Neural cell (in vitro differentiated cells): ENCODE measurements around the gene RAPGEF5. TPM values are rescaled to one million over a fixed set of nuclear protein-coding genes. Genes with fewer than 3 reads are reported as not detected.

ENCODE experiments used
- H2AFZ ChIP-seq: fragments of 200-600, 300-800 bp; sonication (generic), shearing (Covaris generic); 2 replicates; pipeline ENCODE4 v1.6.0; 2014; ENCODE audit warnings: low read depth, mild to moderate bottlenecking, antibody characterized with exemption, low read length, moderate library complexity
- H3F3A ChIP-seq: fragments of 200-600 bp; shearing (Covaris generic); 2 replicates; pipeline ENCODE4 v1.6.1; 2016; ENCODE audit warnings: mild to moderate bottlenecking, moderate library complexity, mixed read lengths, antibody characterized with exemption, low read length; ENCODE audit not compliant: insufficient read depth, poor library complexity, severe bottlenecking
- H3K27ac ChIP-seq: fragments of 200-600, 300-800 bp; sonication (generic), shearing (Covaris generic); 2 replicates; pipeline ENCODE4 v1.5.1; 2014; ENCODE audit warnings: mild to moderate bottlenecking, low read length, moderate library complexity
- H3K27me3 ChIP-seq: fragments of 300-800, 200-600 bp; sonication (generic), shearing (Covaris generic); 2 replicates; pipeline ENCODE4 v1.6.0; 2014; ENCODE audit warnings: mild to moderate bottlenecking, low read depth, low read length, moderate library complexity; ENCODE audit not compliant: insufficient read depth
- H3K36me3 ChIP-seq: fragments of 300-800, 200-600 bp; sonication (generic), shearing (Covaris generic); 2 replicates; pipeline ENCODE4 v1.5.1; 2014; ENCODE audit warnings: mild to moderate bottlenecking, antibody characterized with exemption, low read length, moderate library complexity; ENCODE audit not compliant: insufficient read depth
- H3K4me2 ChIP-seq: fragments of 300-800, 200-600 bp; sonication (generic), shearing (Covaris generic); 2 replicates; pipeline ENCODE4 v1.6.0; 2014; ENCODE audit warnings: mild to moderate bottlenecking, low read length
- H3K4me3 ChIP-seq: fragments of 300-800, 200-600 bp; sonication (generic), shearing (Covaris generic); 2 replicates; pipeline ENCODE4 v1.5.1; 2014; ENCODE audit warnings: mild to moderate bottlenecking, low read length, moderate library complexity
- H3K79me2 ChIP-seq: fragments of 200-600 bp; shearing (Covaris generic); replicated peaks from 2 replicates; pipeline ENCODE4 v1.6.0; 2014; ENCODE audit warnings: mild to moderate bottlenecking, low read length, moderate library complexity; ENCODE audit not compliant: insufficient read depth
- H3K9ac ChIP-seq: fragments of 300-800, 200-600 bp; sonication (generic), shearing (Covaris generic); 2 replicates; pipeline ENCODE4 v1.6.1; 2016; ENCODE audit warnings: mild to moderate bottlenecking, low read length, mixed read lengths
- H3K9me2 ChIP-seq: fragments of 200-600 bp; shearing (Covaris generic); 2 replicates; pipeline ENCODE4 v1.6.1; 2016; ENCODE audit warnings: mild to moderate bottlenecking, low read length, mixed read lengths; ENCODE audit not compliant: insufficient read depth
- H3K9me3 ChIP-seq: fragments of 200-600, 300-800 bp; sonication (generic), shearing (Covaris generic); 2 replicates; pipeline ENCODE4 v1.6.1; 2016; ENCODE audit warnings: mild to moderate bottlenecking, mixed run types, low read length, moderate library complexity, mixed read lengths
- H4K20me1 ChIP-seq: fragments of 200-600 bp; shearing (Covaris generic); 2 replicates; pipeline ENCODE4 v1.6.1; 2016; ENCODE audit warnings: mild to moderate bottlenecking, mixed run types; ENCODE audit not compliant: insufficient read depth
- EP300 ChIP-seq: fragments of 450-650 bp; conservative IDR thresholded peaks from 2 replicates; pipeline ENCODE4 v1.6.1; 2014; ENCODE audit warnings: antibody characterized with exemption, mild to moderate bottlenecking, moderate library complexity; ENCODE audit not compliant: poor library complexity, severe bottlenecking
- EZH2 ChIP-seq: fragments of 200-600, 300-800 bp; shearing (Covaris generic), sonication (generic); IDR thresholded peaks from 2 replicates; pipeline ENCODE4 v1.6.1; 2014; ENCODE audit warnings: antibody characterized with exemption, low read length, borderline replicate concordance, mild to moderate bottlenecking; ENCODE audit not compliant: insufficient read depth, poor library complexity, severe bottlenecking
- MXI1 ChIP-seq: fragments of 450-650 bp; conservative IDR thresholded peaks from 2 replicates; pipeline ENCODE4 v1.6.1; 2014; ENCODE audit warnings: antibody characterized with exemption, mild to moderate bottlenecking; ENCODE audit not compliant: poor library complexity, severe bottlenecking
- POLR2AphosphoS5 ChIP-seq: IDR thresholded peaks from 2 replicates; pipeline ENCODE4 v1.6.1; 2012
- RAD21 ChIP-seq: fragments of 450-650 bp; conservative IDR thresholded peaks from 2 replicates; pipeline ENCODE4 v1.6.1; 2014; ENCODE audit warnings: antibody characterized with exemption, mild to moderate bottlenecking, moderate library complexity
- REST ChIP-seq: IDR thresholded peaks from 2 replicates; pipeline ENCODE4 v1.6.1; 2012; ENCODE audit warnings: borderline replicate concordance
- SMC3 ChIP-seq: fragments of 450-650 bp; conservative IDR thresholded peaks from 2 replicates; pipeline ENCODE4 v1.6.1; 2014; ENCODE audit warnings: antibody characterized with exemption, mild to moderate bottlenecking, moderate library complexity; ENCODE audit not compliant: poor library complexity
- TAF1 ChIP-seq: IDR thresholded peaks from 2 replicates; pipeline ENCODE4 v1.6.1; 2012; ENCODE audit warnings: low read depth
- polyA plus RNA-seq: library from polyadenylated mRNA; depleted of rRNA; stranded (reverse); fragments of >200 nt; gene quantifications from 2 replicates; pipeline ENCODE4 v1.2.3, GENCODE V29; 2014
- TF ChIP-seq, protein P1 (sequence below): fragments of 450-650 bp; IDR thresholded peaks from 2 replicates; pipeline ENCODE4 v1.5.1; 2014; ENCODE audit warnings: antibody characterized with exemption, mild to moderate bottlenecking, moderate library complexity; ENCODE audit not compliant: poor library complexity, severe bottlenecking

Gene RAPGEF5
- polyA plus RNA-seq, 1 donor from 2014 or later, result 48.0 TPM

DNA sequence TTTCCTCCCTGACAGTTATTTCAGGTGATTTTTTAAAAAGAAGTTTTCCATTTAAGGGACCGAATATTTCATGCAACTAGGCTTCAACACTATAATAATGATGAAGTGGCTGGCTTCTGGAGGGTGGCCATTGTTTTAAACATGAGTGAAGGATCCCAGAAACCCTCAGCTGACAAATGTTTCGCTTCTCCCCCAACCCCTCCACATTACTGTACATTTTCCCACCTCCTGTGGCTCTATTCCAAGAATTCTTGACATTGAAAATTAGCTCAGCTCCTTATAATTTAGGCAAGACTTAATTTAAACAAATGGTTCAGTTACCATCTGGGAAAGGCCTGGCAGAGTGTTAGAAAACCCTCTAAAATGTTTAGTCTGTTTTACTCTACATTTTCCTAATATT, 281.4 kb downstream of the RAPGEF5 start:
- no peaks in the 10 kb centered on the region for H3K9me3 ChIP-seq
- no peaks in the 10 kb centered on the region for H3K36me3 ChIP-seq
- H3K9ac ChIP-seq, result no peak overlapping the region
- H3K27ac ChIP-seq, result no peak overlapping the region
- H3K4me2 ChIP-seq, result no peak overlapping the region
- TF ChIP-seq REST (no peak), TAF1 (no peak), SMC3 (no peak), MXI1 (no peak), EP300 (no peak), RAD21 (no peak), POLR2AphosphoS5 (no peak), EZH2 (no peak)
- TF ChIP-seq, protein P1, sequence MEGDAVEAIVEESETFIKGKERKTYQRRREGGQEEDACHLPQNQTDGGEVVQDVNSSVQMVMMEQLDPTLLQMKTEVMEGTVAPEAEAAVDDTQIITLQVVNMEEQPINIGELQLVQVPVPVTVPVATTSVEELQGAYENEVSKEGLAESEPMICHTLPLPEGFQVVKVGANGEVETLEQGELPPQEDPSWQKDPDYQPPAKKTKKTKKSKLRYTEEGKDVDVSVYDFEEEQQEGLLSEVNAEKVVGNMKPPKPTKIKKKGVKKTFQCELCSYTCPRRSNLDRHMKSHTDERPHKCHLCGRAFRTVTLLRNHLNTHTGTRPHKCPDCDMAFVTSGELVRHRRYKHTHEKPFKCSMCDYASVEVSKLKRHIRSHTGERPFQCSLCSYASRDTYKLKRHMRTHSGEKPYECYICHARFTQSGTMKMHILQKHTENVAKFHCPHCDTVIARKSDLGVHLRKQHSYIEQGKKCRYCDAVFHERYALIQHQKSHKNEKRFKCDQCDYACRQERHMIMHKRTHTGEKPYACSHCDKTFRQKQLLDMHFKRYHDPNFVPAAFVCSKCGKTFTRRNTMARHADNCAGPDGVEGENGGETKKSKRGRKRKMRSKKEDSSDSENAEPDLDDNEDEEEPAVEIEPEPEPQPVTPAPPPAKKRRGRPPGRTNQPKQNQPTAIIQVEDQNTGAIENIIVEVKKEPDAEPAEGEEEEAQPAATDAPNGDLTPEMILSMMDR, result no peak
- no peak overlapping the region for H3K4me3 ChIP-seq
- no peaks in the 10 kb centered on the region for H3K79me2 ChIP-seq
- H3K9me2 ChIP-seq, result no peaks in the 10 kb centered on the region
- H3F3A ChIP-seq, result no peaks in the 10 kb centered on the region
- no peak overlapping the region for H2AFZ ChIP-seq
- H3K27me3 ChIP-seq, result no peaks in the 10 kb centered on the region
- no peaks in the 10 kb centered on the region for H4K20me1 ChIP-seq

DNA sequence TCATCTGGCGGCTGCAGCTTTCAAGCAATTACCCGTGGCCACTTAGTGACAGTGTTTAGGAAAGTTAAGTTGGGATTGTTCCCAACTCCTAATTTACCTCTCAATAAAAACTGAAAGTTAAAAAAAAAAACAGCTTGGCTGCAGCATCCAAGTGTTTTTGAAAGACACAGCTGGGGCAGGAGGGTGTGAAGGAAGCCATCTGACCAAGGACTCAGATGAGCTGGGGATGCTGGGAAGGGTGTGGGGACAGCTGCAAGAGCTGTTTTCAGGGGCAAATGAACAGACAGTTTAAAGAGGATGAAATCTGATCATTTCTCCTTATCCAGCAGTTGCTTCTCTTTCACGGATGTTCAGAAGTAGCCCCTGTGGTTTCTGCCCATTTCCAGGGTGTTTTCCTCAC, 282.1 kb downstream of the RAPGEF5 start:
- Histone ChIP-seq H3K4me2 (no peak overlapping the region), H3K9me2 (no peaks in the 10 kb centered on the region), H2AFZ (no peak overlapping the region), H3K36me3 (no peaks in the 10 kb centered on the region), H3K79me2 (no peaks in the 10 kb centered on the region), H3K9ac (no peak overlapping the region), H3K27me3 (no peaks in the 10 kb centered on the region), H3K4me3 (no peak overlapping the region), H3F3A (no peaks in the 10 kb centered on the region), H3K9me3 (no peaks in the 10 kb centered on the region), H3K27ac (no peak overlapping the region), H4K20me1 (no peaks in the 10 kb centered on the region)
- TF ChIP-seq REST (no peak), RAD21 (no peak), MXI1 (no peak), EP300 (no peak), SMC3 (no peak), POLR2AphosphoS5 (no peak), EZH2 (no peak), TAF1 (no peak)
- TF ChIP-seq, protein P1, result no peak
